HEK293 (cell line): Measurements from ENCODE around the gene NRTN.
A peak's percentile ranks its signal among the peaks of the same experiment; 100 is the strongest.

Source experiments
- GFI1B ChIP-seq: fragments of 450-650 bp; formaldehyde crosslinking; IDR thresholded peaks from 2 replicates; pipeline ENCODE4 v1.5.1; 2016; ENCODE audit warnings: missing biosample characterization, missing genetic modification characterization
- PRDM4 ChIP-seq: fragments of 450-650 bp; formaldehyde crosslinking; IDR thresholded peaks from 2 replicates; pipeline ENCODE4 v1.5.1; 2017; ENCODE audit warnings: missing biosample characterization, missing genetic modification characterization
- SCRT1 ChIP-seq: fragments of 450-650 bp; formaldehyde crosslinking; IDR thresholded peaks from 2 replicates; pipeline ENCODE4 v1.5.1; 2016; ENCODE audit warnings: missing biosample characterization, missing genetic modification characterization, borderline replicate concordance
- SCRT2 ChIP-seq: fragments of 450-650 bp; formaldehyde crosslinking; IDR thresholded peaks from 2 replicates; pipeline ENCODE4 v1.5.1; 2016; ENCODE audit warnings: missing biosample characterization, missing genetic modification characterization
- YY1 ChIP-seq: fragments of 450-650 bp; formaldehyde crosslinking; IDR thresholded peaks from 2 replicates; pipeline ENCODE4 v1.5.1; 2018; ENCODE audit warnings: missing biosample characterization, missing genetic modification characterization
- ZFHX2 ChIP-seq: fragments of 450-650 bp; formaldehyde crosslinking; conservative IDR thresholded peaks from 2 replicates; pipeline ENCODE4 v1.5.1; 2016; ENCODE audit warnings: missing biosample characterization, missing genetic modification characterization
- ZNF133 ChIP-seq: fragments of 450-650 bp; formaldehyde crosslinking; IDR thresholded peaks from 2 replicates; pipeline ENCODE4 v1.5.1; 2016; ENCODE audit warnings: missing biosample characterization, missing genetic modification characterization
- ZNF280C ChIP-seq: fragments of 450-650 bp; formaldehyde crosslinking; IDR thresholded peaks from 2 replicates; pipeline ENCODE4 v1.5.1; 2016; ENCODE audit warnings: missing biosample characterization, missing genetic modification characterization
- ZNF362 ChIP-seq: fragments of 450-650 bp; formaldehyde crosslinking; IDR thresholded peaks from 2 replicates; pipeline ENCODE4 v1.5.1; 2016; ENCODE audit warnings: missing biosample characterization, missing genetic modification characterization
- ZNF426 ChIP-seq: fragments of 450-650 bp; formaldehyde crosslinking; IDR thresholded peaks from 2 replicates; pipeline ENCODE4 v1.5.1; 2017; ENCODE audit warnings: missing biosample characterization, missing genetic modification characterization, mild to moderate bottlenecking, inconsistent platforms, moderate library complexity
- ZNF488 ChIP-seq: fragments of 450-650 bp; formaldehyde crosslinking; IDR thresholded peaks from 2 replicates; pipeline ENCODE4 v1.5.1; 2016; ENCODE audit warnings: missing biosample characterization, missing genetic modification characterization
- ZNF558 ChIP-seq: fragments of 450-650 bp; formaldehyde crosslinking; IDR thresholded peaks from 2 replicates; pipeline ENCODE4 v1.5.1; 2016; ENCODE audit warnings: missing biosample characterization, missing genetic modification characterization
- ZNF596 ChIP-seq: fragments of 450-650 bp; IDR thresholded peaks from 2 replicates; pipeline ENCODE4 v1.5.0; 2018; ENCODE audit warnings: missing biosample characterization, mild to moderate bottlenecking, missing genetic modification characterization, moderate library complexity
- ZNF670 ChIP-seq: fragments of 450-650 bp; formaldehyde crosslinking; IDR thresholded peaks from 2 replicates; pipeline ENCODE4 v1.5.1; 2016; ENCODE audit warnings: missing biosample characterization, missing genetic modification characterization, low read depth
- ZNF747 ChIP-seq: fragments of 450-650 bp; formaldehyde crosslinking; IDR thresholded peaks from 2 replicates; pipeline ENCODE4 v1.5.1; 2016; ENCODE audit warnings: missing biosample characterization, missing genetic modification characterization
- ZNF76 ChIP-seq: fragments of 450-650 bp; formaldehyde crosslinking; IDR thresholded peaks from 2 replicates; pipeline ENCODE4; 2016; ENCODE audit warnings: low read depth, missing biosample characterization, missing genetic modification characterization, borderline replicate concordance
- ZNF768 ChIP-seq: fragments of 450-650 bp; formaldehyde crosslinking; IDR thresholded peaks from 2 replicates; pipeline ENCODE4 v1.5.1; 2018; ENCODE audit warnings: missing biosample characterization, mild to moderate bottlenecking, missing genetic modification characterization
- ZNF785 ChIP-seq: fragments of 450-650 bp; formaldehyde crosslinking; IDR thresholded peaks from 2 replicates; pipeline ENCODE4 v1.5.1; 2016; ENCODE audit warnings: missing biosample characterization, missing genetic modification characterization
- TF ChIP-seq, protein P1 (sequence below): IDR thresholded peaks from 2 replicates; pipeline ENCODE4 v1.6.1; 2011; ENCODE audit warnings: mild to moderate bottlenecking, low read depth, low read length, borderline replicate concordance
- TF ChIP-seq, protein P2 (sequence below): fragments of 450-650 bp; formaldehyde crosslinking; IDR thresholded peaks from 2 replicates; pipeline ENCODE4 v1.5.1; 2017; ENCODE audit warnings: missing biosample characterization, missing genetic modification characterization
- TF ChIP-seq, protein P3 (sequence below): fragments of 450-650 bp; formaldehyde crosslinking; conservative IDR thresholded peaks from 2 replicates; pipeline ENCODE4 v1.5.1; 2016; ENCODE audit warnings: low read depth, missing biosample characterization, missing genetic modification characterization
- TF ChIP-seq, protein P4 (sequence below): fragments of 450-650 bp; formaldehyde crosslinking; IDR thresholded peaks from 2 replicates; pipeline ENCODE4 v1.5.1; 2016; ENCODE audit warnings: missing biosample characterization, missing genetic modification characterization, borderline replicate concordance

Gene NRTN

GRCh38 chr19:5827891-5828660 lies 23.2 kb downstream of the NRTN start (continued):
- TF ChIP-seq, protein P1, sequence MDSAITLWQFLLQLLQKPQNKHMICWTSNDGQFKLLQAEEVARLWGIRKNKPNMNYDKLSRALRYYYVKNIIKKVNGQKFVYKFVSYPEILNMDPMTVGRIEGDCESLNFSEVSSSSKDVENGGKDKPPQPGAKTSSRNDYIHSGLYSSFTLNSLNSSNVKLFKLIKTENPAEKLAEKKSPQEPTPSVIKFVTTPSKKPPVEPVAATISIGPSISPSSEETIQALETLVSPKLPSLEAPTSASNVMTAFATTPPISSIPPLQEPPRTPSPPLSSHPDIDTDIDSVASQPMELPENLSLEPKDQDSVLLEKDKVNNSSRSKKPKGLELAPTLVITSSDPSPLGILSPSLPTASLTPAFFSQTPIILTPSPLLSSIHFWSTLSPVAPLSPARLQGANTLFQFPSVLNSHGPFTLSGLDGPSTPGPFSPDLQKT = no peak
- TF ChIP-seq SCRT2 (no peak), ZFHX2 (tag by site-specific recombination) (peak; percentile 87), ZNF133 (tag by site-specific recombination) (no peak), ZNF558 (no peak), ZNF670 (tag by site-specific recombination) (no peak), GFI1B (tag by site-specific recombination) (no peak), YY1 (no peak; the same call in 1 of the 2 replicates), ZNF76 (tag by site-specific recombination) (peak; percentile 56; the same call in 1 of the 2 replicates), ZNF488 (tag by site-specific recombination) (no peak), ZNF785 (tag by site-specific recombination) (no peak; the same call in 1 of the 2 replicates), ZNF426 (tag by site-specific recombination) (no peak), ZNF280C (no peak), ZNF362 (tag by site-specific recombination) (no peak), ZNF747 (tag by site-specific recombination) (no peak), SCRT1 (no peak), ZNF768 (tag by site-specific recombination) (no peak), ZNF596 (tag by site-specific recombination) (no peak), PRDM4 (no peak)
- TF ChIP-seq, protein P2, sequence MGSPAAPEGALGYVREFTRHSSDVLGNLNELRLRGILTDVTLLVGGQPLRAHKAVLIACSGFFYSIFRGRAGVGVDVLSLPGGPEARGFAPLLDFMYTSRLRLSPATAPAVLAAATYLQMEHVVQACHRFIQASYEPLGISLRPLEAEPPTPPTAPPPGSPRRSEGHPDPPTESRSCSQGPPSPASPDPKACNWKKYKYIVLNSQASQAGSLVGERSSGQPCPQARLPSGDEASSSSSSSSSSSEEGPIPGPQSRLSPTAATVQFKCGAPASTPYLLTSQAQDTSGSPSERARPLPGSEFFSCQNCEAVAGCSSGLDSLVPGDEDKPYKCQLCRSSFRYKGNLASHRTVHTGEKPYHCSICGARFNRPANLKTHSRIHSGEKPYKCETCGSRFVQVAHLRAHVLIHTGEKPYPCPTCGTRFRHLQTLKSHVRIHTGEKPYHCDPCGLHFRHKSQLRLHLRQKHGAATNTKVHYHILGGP (tag by site-specific recombination) = no peak
- TF ChIP-seq, protein P3, sequence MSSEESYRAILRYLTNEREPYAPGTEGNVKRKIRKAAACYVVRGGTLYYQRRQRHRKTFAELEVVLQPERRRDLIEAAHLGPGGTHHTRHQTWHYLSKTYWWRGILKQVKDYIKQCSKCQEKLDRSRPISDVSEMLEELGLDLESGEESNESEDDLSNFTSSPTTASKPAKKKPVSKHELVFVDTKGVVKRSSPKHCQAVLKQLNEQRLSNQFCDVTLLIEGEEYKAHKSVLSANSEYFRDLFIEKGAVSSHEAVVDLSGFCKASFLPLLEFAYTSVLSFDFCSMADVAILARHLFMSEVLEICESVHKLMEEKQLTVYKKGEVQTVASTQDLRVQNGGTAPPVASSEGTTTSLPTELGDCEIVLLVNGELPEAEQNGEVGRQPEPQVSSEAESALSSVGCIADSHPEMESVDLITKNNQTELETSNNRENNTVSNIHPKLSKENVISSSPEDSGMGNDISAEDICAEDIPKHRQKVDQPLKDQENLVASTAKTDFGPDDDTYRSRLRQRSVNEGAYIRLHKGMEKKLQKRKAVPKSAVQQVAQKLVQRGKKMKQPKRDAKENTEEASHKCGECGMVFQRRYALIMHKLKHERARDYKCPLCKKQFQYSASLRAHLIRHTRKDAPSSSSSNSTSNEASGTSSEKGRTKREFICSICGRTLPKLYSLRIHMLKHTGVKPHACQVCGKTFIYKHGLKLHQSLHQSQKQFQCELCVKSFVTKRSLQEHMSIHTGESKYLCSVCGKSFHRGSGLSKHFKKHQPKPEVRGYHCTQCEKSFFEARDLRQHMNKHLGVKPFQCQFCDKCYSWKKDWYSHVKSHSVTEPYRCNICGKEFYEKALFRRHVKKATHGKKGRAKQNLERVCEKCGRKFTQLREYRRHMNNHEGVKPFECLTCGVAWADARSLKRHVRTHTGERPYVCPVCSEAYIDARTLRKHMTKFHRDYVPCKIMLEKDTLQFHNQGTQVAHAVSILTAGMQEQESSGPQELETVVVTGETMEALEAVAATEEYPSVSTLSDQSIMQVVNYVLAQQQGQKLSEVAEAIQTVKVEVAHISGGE (tag by site-specific recombination) = peak; percentile 67
- TF ChIP-seq, protein P4, sequence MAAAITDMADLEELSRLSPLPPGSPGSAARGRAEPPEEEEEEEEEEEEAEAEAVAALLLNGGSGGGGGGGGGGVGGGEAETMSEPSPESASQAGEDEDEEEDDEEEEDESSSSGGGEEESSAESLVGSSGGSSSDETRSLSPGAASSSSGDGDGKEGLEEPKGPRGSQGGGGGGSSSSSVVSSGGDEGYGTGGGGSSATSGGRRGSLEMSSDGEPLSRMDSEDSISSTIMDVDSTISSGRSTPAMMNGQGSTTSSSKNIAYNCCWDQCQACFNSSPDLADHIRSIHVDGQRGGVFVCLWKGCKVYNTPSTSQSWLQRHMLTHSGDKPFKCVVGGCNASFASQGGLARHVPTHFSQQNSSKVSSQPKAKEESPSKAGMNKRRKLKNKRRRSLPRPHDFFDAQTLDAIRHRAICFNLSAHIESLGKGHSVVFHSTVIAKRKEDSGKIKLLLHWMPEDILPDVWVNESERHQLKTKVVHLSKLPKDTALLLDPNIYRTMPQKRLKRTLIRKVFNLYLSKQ = no peak
